K562 (cell line): ENCODE results near the gene EGR2. TPM values are rescaled to one million over a fixed set of nuclear protein-coding genes. Genes with fewer than 3 reads are reported as not detected.
A peak's percentile ranks its signal among the peaks of the same experiment; 100 is the strongest.

Experiments used
- CREM ChIP-seq: IDR thresholded peaks from 2 replicates; pipeline ENCODE4 v1.6.1; 2014; ENCODE audit warnings: antibody characterized with exemption, low read depth
- CSDE1 ChIP-seq, 2 experiments: fragments of 450-650 bp; IDR thresholded peaks; 2 replicates each; pipeline ENCODE4 v1.6.1; 2016; ENCODE audit warnings: mild to moderate bottlenecking in 1 of 2
- ILF3 ChIP-seq: fragments of 450-650 bp; IDR thresholded peaks from 2 replicates; pipeline ENCODE4 v1.6.1; 2018; ENCODE audit warnings: antibody characterized with exemption, mild to moderate bottlenecking, moderate library complexity, borderline replicate concordance
- IRF2 ChIP-seq: sonication (generic); formaldehyde crosslinking; IDR thresholded peaks from 2 replicates; pipeline ENCODE4 v1.8.1; 2022; ENCODE audit warnings: mild to moderate bottlenecking, missing genetic modification reagents
- KLF16 ChIP-seq: IDR thresholded peaks from 2 replicates; pipeline ENCODE4 v1.6.1; 2016; ENCODE audit warnings: antibody characterized with exemption
- PCBP1 ChIP-seq: fragments of 200-400 bp; formaldehyde crosslinking; IDR thresholded peaks from 2 replicates; pipeline ENCODE4 v1.6.1; 2018; ENCODE audit warnings: mild to moderate bottlenecking, low read depth, low read length; ENCODE audit not compliant: poor library complexity, severe bottlenecking
- POLR2G ChIP-seq: fragments of 200-400 bp; formaldehyde crosslinking; IDR thresholded peaks from 2 replicates; pipeline ENCODE4 v1.6.1; 2017; ENCODE audit warnings: low read depth, mild to moderate bottlenecking, antibody characterized with exemption, low read length, moderate library complexity
- SMAD3 ChIP-seq: fragments of 450-650 bp; formaldehyde crosslinking; conservative IDR thresholded peaks from 2 replicates; pipeline ENCODE4 v1.4.0; 2020; ENCODE audit warnings: mild to moderate bottlenecking
- SMARCA5 ChIP-seq: fragments of 450-650 bp; IDR thresholded peaks from 2 replicates; pipeline ENCODE4 v1.6.1; 2016
- ZC3H11A ChIP-seq: IDR thresholded peaks from 2 replicates; pipeline ENCODE4 v1.6.1; 2012; ENCODE audit warnings: low read depth, low read length, improper control_type of control experiment
- ZNF699 ChIP-seq: fragments of 250-450 bp; sonication (Bioruptor Pico); IDR thresholded peaks from 2 replicates; pipeline ENCODE4 v1.8.0; 2021; ENCODE audit warnings: mild to moderate bottlenecking, moderate library complexity; ENCODE audit not compliant: insufficient replicate concordance
- polyA plus RNA-seq, 8 experiments: library from polyadenylated mRNA; depleted of rRNA in 4 of 8; stranded (reverse) in 5 of 8; unstranded in 3 of 8; fragments of >200 nt; fragmentation: Nextera tagmentation in 2 of 8; fragmentation: Illumina TruSeq in 1 of 8; extraction: Ambion mirVana in 2 of 8; extraction: Trizol in 1 of 8; gene quantifications; 2 replicates each; pipeline versions ENCODE4 v1.2.1 to v1.2.3, GENCODE V29; 2011 to 2014; ENCODE audit warnings: inconsistent platforms in 1 of 8, missing spikeins in 1 of 8
- total RNA-seq, 7 experiments: library from RNA; depleted of rRNA in 6 of 7; stranded (reverse); fragments of >200 nt in 6 of 7; fragmentation: Illumina TruSeq in 2 of 7; extraction: Trizol in 2 of 7; gene quantifications; 2 replicates each; pipeline versions ENCODE4 v1.2.1 to v1.2.3, GENCODE V29; 2011 to 2021; ENCODE audit warnings: low replicate concordance in 1 of 7
- TF ChIP-seq, protein P1 (sequence below): fragments of 450-650 bp; IDR thresholded peaks from 2 replicates; pipeline ENCODE4 v1.6.1; 2016; ENCODE audit warnings: low read depth
- TF ChIP-seq, protein P2 (sequence below): fragments of 250-450 bp; sonication (Bioruptor Pico); IDR thresholded peaks from 2 replicates; pipeline ENCODE4 v1.5.0; 2021; ENCODE audit warnings: mild to moderate bottlenecking, moderate library complexity
- TF ChIP-seq, protein P3 (sequence below): sonication (generic); formaldehyde crosslinking; IDR thresholded peaks from 2 replicates; pipeline ENCODE4 v1.8.0; 2022; ENCODE audit warnings: mild to moderate bottlenecking, low read depth, missing genetic modification reagents

EGR2 gene
- total and polyA plus RNA-seq, 9 of the 15 experiments (the other 6 are each of a cell fraction or from before 2014, with no cell fraction given) = 0.08 to 0.18 (median 0.12) TPM; not detected in 4

DNA sequence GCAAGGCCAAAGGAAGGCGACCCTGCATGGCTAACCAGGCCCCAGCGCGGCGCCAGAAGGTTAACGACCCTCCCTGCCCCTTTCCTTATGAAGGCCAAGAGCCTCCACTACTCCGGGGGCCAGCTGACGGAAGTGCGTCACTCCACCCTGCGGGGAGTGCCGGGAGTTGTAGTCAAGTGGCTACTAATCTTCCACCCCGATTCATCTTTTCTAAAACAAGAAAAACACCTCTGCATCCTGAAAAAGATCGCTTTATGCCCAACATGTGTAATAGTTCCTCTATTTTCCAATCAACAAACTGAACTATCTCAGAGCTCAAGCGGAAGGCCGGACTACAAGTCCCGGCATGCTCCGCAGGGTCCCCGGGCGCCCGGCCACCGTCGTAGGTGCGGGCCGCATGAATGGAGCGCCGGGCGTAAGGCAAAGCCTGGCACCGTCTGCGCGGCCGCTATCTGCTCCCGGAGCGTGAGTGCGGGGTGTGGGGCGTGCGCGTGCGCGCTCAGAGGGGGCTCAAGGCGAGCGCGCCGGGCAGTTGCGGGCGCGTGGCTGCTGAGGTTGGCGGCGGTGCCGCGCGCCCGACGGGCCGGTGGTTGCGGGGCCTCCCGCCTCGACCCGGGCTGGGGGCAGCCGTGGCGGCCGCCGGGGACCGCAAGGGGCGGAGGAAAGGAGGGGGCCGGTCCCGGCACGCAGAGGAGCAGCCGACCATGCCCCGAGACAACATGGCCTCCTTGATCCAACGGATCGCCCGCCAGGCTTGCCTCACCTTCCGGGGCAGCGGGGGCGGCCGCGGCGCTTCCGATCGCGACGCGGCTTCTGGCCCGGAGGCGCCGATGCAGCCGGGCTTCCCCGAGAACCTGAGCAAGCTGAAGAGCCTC lies 11.6 kb downstream of the EGR2 start, which contains the start of gene ADO (continued):
- TF ChIP-seq, protein P1, sequence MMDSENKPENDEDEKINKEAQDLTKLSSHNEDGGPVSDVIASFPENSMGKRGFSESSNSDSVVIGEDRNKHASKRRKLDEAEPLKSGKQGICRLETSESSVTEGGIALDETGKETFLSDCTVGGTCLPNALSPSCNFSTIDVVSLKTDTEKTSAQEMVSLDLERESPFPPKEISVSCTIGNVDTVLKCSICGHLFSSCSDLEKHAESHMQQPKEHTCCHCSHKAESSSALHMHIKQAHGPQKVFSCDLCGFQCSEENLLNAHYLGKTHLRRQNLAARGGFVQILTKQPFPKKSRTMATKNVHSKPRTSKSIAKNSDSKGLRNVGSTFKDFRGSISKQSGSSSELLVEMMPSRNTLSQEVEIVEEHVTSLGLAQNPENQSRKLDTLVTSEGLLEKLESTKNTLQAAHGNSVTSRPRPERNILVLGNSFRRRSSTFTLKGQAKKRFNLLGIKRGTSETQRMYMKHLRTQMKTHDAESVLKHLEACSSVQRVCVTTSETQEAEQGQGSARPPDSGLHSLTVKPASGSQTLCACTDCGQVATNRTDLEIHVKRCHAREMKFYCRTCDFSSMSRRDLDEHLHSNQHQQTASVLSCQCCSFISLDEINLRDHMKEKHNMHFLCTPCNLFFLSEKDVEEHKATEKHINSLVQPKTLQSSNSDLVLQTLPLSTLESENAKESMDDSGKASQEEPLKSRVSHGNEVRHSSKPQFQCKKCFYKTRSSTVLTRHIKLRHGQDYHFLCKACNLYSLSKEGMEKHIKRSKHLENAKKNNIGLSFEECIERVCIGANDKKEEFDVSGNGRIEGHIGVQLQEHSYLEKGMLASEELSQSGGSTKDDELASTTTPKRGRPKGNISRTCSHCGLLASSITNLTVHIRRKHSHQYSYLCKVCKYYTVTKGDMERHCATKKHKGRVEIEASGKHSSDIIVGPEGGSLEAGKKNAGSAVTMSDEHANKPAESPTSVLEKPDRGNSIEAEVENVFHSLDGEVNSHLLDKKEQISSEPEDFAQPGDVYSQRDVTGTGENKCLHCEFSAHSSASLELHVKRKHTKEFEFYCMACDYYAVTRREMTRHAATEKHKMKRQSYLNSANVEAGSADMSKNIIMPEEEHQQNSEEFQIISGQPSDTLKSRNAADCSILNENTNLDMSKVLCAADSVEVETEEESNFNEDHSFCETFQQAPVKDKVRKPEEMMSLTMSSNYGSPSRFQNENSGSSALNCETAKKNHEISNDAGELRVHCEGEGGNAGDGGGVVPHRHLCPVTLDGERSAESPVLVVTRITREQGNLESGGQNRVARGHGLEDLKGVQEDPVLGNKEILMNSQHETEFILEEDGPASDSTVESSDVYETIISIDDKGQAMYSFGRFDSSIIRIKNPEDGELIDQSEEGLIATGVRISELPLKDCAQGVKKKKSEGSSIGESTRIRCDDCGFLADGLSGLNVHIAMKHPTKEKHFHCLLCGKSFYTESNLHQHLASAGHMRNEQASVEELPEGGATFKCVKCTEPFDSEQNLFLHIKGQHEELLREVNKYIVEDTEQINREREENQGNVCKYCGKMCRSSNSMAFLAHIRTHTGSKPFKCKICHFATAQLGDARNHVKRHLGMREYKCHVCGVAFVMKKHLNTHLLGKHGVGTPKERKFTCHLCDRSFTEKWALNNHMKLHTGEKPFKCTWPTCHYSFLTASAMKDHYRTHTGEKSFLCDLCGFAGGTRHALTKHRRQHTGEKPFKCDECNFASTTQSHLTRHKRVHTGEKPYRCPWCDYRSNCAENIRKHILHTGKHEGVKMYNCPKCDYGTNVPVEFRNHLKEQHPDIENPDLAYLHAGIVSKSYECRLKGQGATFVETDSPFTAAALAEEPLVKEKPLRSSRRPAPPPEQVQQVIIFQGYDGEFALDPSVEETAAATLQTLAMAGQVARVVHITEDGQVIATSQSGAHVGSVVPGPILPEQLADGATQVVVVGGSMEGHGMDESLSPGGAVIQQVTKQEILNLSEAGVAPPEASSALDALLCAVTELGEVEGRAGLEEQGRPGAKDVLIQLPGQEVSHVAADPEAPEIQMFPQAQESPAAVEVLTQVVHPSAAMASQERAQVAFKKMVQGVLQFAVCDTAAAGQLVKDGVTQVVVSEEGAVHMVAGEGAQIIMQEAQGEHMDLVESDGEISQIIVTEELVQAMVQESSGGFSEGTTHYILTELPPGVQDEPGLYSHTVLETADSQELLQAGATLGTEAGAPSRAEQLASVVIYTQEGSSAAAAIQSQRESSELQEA = peak; percentile 94
- 0 out of 2 replicates have a peak, but pooled peaks have one; percentile 55 for TF ChIP-seq SMAD3 (CRISPR knock-in tag)
- TF ChIP-seq ILF3 = no peak; the same call in 1 of the 2 replicates
- no peak for TF ChIP-seq IRF2 (CRISPR knock-in tag)
- TF ChIP-seq SMARCA5 = no peak
- TF ChIP-seq, protein P2, sequence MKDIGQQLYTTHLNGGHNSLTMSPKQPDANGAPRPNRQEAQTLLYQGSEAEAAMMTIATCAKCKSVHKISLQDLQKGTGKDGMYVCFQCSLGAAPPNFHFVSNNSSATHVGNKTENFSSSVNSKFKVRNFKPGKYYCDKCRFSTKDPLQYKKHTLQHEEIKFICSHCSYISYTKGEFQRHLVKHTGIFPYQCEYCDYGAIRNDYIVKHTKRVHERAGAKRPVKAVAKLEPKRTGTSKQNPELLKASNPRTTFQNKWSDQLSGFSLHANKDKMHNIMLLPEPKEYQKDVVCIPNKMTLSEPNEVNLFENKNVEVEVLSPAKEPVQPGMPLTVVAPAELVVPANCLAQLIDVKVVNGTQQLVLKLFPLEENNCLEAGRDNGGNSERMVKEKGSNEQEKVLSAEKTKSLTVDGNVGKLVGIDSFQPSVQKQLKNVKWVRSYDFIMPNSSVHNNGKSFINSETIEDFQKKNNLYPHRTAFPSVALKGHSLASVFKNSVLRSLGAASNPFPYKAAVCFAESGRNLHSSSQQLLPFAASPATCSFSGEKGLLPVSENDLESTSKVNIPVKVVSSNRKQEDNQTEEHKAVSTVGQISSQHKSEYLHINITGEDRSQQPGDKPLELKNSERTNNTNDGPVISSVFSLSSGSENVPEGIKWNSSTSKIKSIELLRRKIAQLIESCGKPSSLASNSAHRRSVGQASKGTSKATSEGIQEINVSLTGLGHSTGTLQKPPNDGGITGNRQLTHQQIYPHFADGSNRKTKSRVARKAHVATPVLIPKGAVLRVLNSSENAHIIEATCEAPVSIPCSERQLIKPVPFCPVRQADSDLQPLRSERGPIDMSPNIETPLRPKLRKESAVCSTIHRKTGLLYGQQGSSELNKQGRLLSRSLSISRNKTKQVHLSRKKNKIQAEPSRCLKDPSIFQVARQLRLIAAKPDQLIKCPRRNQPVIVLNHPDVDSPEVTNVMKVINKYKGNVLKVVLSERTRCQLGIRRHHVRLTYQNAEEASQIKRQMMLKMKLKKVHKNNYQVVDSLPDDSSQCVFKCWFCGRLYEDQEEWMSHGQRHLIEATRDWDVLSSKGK (CRISPR knock-in tag) = no peak
- TF ChIP-seq CSDE1 (IDR thresholded peaks at IDR 0.05) = peak in 1 of 2 experiments; percentile 76; a peak in 2 of 4 replicates
- TF ChIP-seq ZNF699 (CRISPR knock-in tag) = no peak
- no peak for TF ChIP-seq ZC3H11A
- TF ChIP-seq CREM = peak; percentile 97
- TF ChIP-seq POLR2G = peak; percentile 89
- TF ChIP-seq, protein P3, sequence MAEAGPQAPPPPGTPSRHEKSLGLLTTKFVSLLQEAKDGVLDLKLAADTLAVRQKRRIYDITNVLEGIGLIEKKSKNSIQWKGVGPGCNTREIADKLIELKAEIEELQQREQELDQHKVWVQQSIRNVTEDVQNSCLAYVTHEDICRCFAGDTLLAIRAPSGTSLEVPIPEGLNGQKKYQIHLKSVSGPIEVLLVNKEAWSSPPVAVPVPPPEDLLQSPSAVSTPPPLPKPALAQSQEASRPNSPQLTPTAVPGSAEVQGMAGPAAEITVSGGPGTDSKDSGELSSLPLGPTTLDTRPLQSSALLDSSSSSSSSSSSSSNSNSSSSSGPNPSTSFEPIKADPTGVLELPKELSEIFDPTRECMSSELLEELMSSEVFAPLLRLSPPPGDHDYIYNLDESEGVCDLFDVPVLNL = no peak
- peak; percentile 20 for TF ChIP-seq PCBP1
- TF ChIP-seq KLF16 = no peak; the same call in 1 of the 2 replicates
